Vagina (tissue), 2 donors: Measurements from ENCODE around the gene MPRIP. TPM values are rescaled to one million over a fixed set of nuclear protein-coding genes. Genes with fewer than 3 reads are reported as not detected.

ENCODE experiments used
- DNase-seq, 2 donors: peaks; one replicate each; pipeline ENCODE4 v3.0.0-alpha.2; 2017; ENCODE audit errors: extremely low spot score in 2 of 2
- H3K27ac ChIP-seq: fragments of 200-600 bp; sonication (generic); one replicate; pipeline ENCODE4 v1.5.1; 2019
- H3K27me3 ChIP-seq: fragments of 200-600 bp; sonication (generic); one replicate; pipeline ENCODE4 v1.5.1; 2019
- H3K36me3 ChIP-seq, 2 donors: fragments of 200-600 bp; sonication (generic); one replicate each; pipeline ENCODE4 v1.5.1; 2017 to 2019
- H3K4me1 ChIP-seq: fragments of 200-600 bp; sonication (generic); one replicate; pipeline ENCODE4 v1.5.1; 2019
- H3K4me3 ChIP-seq, 2 donors: fragments of 200-600 bp; sonication (generic); 1 replicate in 1 of 2; 2 replicates in 1 of 2; pipeline ENCODE4 v1.5.1; 2016 to 2019
- H3K9me3 ChIP-seq: fragments of 200-600 bp; sonication (generic); one replicate; pipeline ENCODE4 v1.5.1; 2019
- POLR2A ChIP-seq, 2 donors: fragments of 450-650 bp; IDR thresholded peaks; one replicate each; pipeline ENCODE4 v1.6.1; 2017; ENCODE audit warnings: antibody characterized with exemption in 2 of 2, mild to moderate bottlenecking in 2 of 2, moderate library complexity in 2 of 2
- POLR2AphosphoS5 ChIP-seq, 2 donors: sonication (generic); formaldehyde crosslinking; IDR thresholded peaks; one replicate each; pipeline ENCODE4 v1.9.0; 2017; ENCODE audit warnings: antibody characterized with exemption in 2 of 2, mild to moderate bottlenecking in 2 of 2, low read depth in 1 of 2; ENCODE audit not compliant: insufficient read depth in 1 of 2
- intact Hi-C: fragments of 100-400 bp; cut with DNase I; formaldehyde crosslinking; loops from one replicate; pipeline ENCODE4 v1.15.1; 2023
- total RNA-seq: library from RNA; depleted of rRNA; stranded (reverse); fragments of >200 nt; gene quantifications from one replicate; pipeline ENCODE4 v1.2.3, GENCODE V29; 2016
- TF ChIP-seq, protein P1 (sequence below), 3 experiments: fragments of 450-650 bp in 2 of 3; fragments of 200-600 bp in 1 of 3; sonication (generic) in 1 of 3; IDR thresholded peaks; one replicate each; pipeline ENCODE4 v1.5.1; 2017 to 2019; ENCODE audit warnings: antibody characterized with exemption in 3 of 3, mild to moderate bottlenecking in 2 of 3, moderate library complexity in 2 of 3

The MPRIP gene
- total RNA-seq, 1 donor from 2014 or later: 202 TPM

DNA sequence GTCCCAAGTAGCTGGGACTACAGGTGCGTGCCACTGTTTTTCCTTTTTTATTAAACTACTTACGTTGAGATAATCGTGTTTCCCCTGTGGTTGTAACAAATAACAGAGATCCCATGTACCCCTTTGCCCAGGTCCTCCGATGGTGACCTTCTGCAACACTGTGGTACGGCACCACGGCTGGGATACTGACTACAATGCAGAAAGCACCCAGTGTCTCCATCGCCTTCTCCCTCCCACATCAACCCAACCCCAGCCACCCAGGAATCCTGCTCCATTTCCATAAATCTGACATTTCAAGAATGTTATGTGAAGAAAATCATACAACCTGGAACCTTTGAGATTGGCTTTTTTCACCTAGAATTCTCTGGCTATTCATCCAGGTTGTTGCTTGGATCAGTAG lies 22.1 kb downstream of the MPRIP start:
- intact Hi-C loops: no loop called here
- H3K27ac ChIP-seq: no peak overlapping the region
- DNase-seq: no peak
- TF ChIP-seq, protein P1, sequence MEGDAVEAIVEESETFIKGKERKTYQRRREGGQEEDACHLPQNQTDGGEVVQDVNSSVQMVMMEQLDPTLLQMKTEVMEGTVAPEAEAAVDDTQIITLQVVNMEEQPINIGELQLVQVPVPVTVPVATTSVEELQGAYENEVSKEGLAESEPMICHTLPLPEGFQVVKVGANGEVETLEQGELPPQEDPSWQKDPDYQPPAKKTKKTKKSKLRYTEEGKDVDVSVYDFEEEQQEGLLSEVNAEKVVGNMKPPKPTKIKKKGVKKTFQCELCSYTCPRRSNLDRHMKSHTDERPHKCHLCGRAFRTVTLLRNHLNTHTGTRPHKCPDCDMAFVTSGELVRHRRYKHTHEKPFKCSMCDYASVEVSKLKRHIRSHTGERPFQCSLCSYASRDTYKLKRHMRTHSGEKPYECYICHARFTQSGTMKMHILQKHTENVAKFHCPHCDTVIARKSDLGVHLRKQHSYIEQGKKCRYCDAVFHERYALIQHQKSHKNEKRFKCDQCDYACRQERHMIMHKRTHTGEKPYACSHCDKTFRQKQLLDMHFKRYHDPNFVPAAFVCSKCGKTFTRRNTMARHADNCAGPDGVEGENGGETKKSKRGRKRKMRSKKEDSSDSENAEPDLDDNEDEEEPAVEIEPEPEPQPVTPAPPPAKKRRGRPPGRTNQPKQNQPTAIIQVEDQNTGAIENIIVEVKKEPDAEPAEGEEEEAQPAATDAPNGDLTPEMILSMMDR (IDR thresholded peaks at IDR 0.05): no peak
- no peak for TF ChIP-seq POLR2A (IDR thresholded peaks at IDR 0.05)
- no peak for TF ChIP-seq POLR2AphosphoS5 (IDR thresholded peaks at IDR 0.05; ENCODE audit: insufficient read depth in 1 of 2, low read depth in 1 of 2)
- no peaks in the 10 kb centered on the region for H3K36me3 ChIP-seq
- H3K4me1 ChIP-seq: peaks cover 66% of the 10 kb centered on the region
- H3K9me3 ChIP-seq: no peaks in the 10 kb centered on the region
- H3K27me3 ChIP-seq: no peaks in the 10 kb centered on the region
- no peak overlapping the region for H3K4me3 ChIP-seq

DNA sequence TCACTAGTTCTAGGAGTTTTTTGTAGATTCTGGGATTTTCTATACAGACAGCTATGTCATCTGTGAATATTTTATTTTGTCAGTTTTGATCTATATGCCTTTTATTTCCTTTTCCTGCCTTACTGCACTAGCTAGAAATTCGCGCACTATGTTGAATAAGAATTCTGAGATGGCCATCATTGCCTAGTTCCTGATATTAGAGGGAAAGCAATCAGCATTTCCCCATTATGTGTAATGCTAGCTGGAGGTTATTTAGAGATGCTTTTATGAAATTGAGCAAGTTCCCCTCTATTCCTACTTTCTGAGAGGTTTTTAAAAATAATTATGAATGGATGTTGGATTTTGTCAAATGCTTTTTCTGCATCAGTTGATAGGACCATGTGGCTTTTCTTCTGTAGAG lies 23.8 kb downstream of the MPRIP start:
- Histone ChIP-seq H3K4me3 (no peak overlapping the region), H3K36me3 (peaks cover 0 to 2% of the 10 kb centered on the region in 2 donors), H3K27me3 (no peaks in the 10 kb centered on the region), H3K4me1 (peaks cover 51% of the 10 kb centered on the region), H3K9me3 (no peaks in the 10 kb centered on the region), H3K27ac (no peak overlapping the region)
- no peak for DNase-seq
- intact Hi-C loops: no loop called here
- TF ChIP-seq POLR2AphosphoS5 (IDR thresholded peaks at IDR 0.05; ENCODE audit: insufficient read depth in 1 of 2, low read depth in 1 of 2): no peak
- no peak for TF ChIP-seq POLR2A (IDR thresholded peaks at IDR 0.05)
- TF ChIP-seq, protein P1 (IDR thresholded peaks at IDR 0.05): no peak

DNA sequence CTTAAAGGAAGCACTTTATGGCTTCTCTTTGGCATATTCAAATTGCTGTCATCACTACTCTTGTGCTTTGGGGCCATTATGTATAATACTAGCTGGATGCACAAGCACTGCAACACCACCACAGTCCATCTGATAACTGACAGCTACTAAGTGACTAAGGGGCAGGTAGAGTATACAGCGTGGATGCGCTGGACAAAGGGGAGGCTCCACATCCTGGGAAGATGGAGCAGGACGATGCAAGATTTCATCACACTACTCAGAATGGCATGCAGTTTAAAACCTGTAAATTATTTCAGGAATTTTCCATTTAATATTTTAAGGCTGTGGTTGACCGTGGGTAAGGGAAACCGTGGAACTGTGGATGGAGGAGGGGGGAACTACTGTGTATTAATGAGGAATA lies 25.0 kb downstream of the MPRIP start:
- peaks cover 51% of the 10 kb centered on the region for H3K4me1 ChIP-seq
- intact Hi-C loops: no loop called here
- no peak for DNase-seq

DNA sequence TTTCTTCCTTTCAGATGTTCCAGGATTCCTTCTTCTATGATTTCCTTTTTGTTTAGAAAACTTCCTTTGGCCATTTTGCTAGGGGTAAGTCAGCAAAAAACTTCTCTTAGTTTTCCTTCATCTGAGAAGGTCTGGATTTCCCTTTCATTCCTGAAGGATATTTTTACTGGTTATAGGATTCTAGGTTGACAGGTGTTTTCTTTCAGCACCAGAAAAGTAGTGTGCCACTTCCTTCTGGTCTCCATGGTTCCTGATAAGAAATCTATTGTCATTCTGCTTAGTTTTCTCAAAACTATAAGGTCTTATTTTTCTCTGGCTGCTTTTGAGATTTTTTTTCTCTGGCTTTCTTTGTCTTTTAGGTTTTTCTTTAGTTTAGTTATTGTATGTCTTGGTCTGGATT lies 27.6 kb downstream of the MPRIP start:
- Histone ChIP-seq H3K4me1 (peaks cover 51% of the 10 kb centered on the region), H3K27ac (no peak overlapping the region), H3K4me3 (no peak overlapping the region), H3K36me3 (peaks cover 0 to 7% of the 10 kb centered on the region in 2 donors), H3K9me3 (no peaks in the 10 kb centered on the region), H3K27me3 (no peaks in the 10 kb centered on the region)
- intact Hi-C loops: no loop called here
- TF ChIP-seq POLR2AphosphoS5 (IDR thresholded peaks at IDR 0.05; ENCODE audit: insufficient read depth in 1 of 2, low read depth in 1 of 2) (no peak), POLR2A (IDR thresholded peaks at IDR 0.05) (no peak)
- TF ChIP-seq, protein P1 (IDR thresholded peaks at IDR 0.05): no peak
- DNase-seq: no peak

More for the DNA sequence above, 25.0 kb downstream of the MPRIP start:
- Histone ChIP-seq H3K27me3 (no peaks in the 10 kb centered on the region), H3K4me3 (no peak overlapping the region), H3K27ac (no peak overlapping the region), H3K36me3 (peaks cover 0 to 7% of the 10 kb centered on the region in 2 donors), H3K9me3 (no peaks in the 10 kb centered on the region)
- TF ChIP-seq POLR2AphosphoS5 (IDR thresholded peaks at IDR 0.05; ENCODE audit: insufficient read depth in 1 of 2, low read depth in 1 of 2): no peak
- TF ChIP-seq, protein P1 (IDR thresholded peaks at IDR 0.05): no peak
- TF ChIP-seq POLR2A (IDR thresholded peaks at IDR 0.05): no peak

DNA sequence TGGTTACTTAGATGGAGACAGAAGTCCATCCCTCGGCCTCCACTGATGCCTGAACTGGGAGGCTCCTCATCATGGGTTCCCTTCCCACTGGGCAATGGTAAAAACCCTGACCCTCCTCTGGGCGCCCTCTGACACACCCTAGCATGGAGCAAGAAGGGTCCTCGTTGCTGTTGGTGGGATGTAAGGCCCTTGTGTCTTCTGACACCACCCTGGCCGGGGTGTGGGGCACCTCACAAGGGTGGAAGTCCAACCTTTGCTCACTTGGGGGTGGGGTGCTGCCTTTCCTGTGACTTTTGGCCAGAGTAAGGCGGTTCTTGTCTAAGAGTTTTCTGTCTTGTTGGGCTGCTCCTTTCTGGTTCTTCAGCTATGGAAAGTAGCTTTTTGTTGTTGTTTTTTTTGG lies 28.7 kb downstream of the MPRIP start:
- H3K27ac ChIP-seq: no peak overlapping the region
- H3K9me3 ChIP-seq: no peaks in the 10 kb centered on the region
- intact Hi-C loops: no loop called here
- no peaks in the 10 kb centered on the region for H3K27me3 ChIP-seq
- peaks cover 59% of the 10 kb centered on the region for H3K4me1 ChIP-seq
- TF ChIP-seq POLR2AphosphoS5 (IDR thresholded peaks at IDR 0.05; ENCODE audit: insufficient read depth in 1 of 2, low read depth in 1 of 2): no peak
- no peak for TF ChIP-seq POLR2A (IDR thresholded peaks at IDR 0.05)
- TF ChIP-seq, protein P1 (IDR thresholded peaks at IDR 0.05): no peak
- peaks cover 0 to 7% of the 10 kb centered on the region in 2 donors for H3K36me3 ChIP-seq
- DNase-seq: no peak
- no peak overlapping the region for H3K4me3 ChIP-seq
